ENCODE results near the gene HMOX1.
"Not testable (repeated sequence)": the region's sequence is repeated elsewhere in the genome, so short reads cannot be mapped to it uniquely, and the experiment has no call there.

Gene HMOX1

DNA sequence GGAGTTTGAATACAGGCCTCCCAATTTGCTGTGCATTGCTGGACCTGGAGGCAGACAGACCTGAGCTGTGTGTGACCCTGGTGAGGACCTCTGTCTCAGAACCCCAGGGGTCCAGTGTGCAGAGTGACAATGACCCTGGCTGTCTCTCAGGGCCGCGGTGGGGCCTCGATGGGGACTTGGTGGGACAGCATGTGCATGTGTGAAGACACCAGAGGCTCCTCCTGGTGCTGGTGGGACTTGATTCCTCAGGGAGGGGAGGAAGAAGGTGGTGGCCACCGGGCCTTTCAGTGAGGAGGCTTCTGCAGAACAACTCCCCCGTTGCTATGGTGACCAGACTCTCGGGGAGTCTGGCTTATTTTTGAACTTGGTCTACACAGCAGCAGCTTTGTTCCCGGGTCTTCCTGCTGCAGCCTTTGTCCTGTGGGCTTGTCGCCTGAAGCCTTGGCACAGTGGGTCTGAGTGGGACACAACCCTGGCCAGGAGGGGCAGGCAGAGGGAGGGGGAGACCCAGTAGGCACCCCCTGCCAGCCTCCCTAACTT, 54.4 kb downstream of the HMOX1 start:
- DNase-seq (ENCODE audit: low spot score) = no peak

DNA sequence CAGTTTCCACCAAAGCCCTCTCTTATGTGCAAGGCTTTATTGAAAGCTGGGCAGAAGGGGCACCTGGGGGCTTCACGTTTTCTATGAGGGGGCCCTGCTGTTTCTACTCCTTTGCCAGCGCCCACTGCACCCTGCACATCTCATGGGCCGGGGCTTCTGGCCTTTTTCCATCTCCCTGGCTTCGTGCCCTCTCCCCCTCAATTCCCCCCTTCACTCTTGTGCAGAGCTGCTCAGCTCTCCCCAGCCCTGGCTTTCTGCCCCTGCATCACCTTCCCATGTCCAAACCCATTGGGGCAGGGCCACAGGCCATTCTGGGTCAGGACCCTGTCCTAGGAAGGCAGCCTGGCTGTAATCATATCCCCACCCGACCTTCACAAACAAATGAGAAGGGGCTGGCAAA, 55.5 kb downstream of the HMOX1 start:
- DNase-seq (ENCODE audit: low spot score) = no peak

DNA sequence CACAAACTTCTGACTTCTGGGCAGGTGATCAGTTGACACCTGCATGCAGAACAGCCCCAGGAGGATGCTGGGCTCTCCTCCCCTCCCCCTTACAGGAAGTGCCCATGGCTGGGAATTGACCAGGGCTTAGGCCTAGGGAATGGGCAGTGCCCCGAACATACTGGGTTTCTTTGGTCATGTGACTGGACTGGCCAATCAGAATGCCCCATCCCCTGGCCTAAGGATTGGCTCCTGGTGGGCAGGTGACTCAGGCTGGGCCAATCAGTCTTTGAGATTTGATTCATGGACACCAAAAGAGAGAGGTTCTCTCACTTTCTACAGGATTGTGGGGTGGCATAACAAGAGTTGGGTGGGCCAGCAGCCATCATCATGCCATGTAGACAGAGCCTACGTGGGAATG, 56.2 kb downstream of the HMOX1 start:
- no peak for DNase-seq (ENCODE audit: low spot score)

DNA sequence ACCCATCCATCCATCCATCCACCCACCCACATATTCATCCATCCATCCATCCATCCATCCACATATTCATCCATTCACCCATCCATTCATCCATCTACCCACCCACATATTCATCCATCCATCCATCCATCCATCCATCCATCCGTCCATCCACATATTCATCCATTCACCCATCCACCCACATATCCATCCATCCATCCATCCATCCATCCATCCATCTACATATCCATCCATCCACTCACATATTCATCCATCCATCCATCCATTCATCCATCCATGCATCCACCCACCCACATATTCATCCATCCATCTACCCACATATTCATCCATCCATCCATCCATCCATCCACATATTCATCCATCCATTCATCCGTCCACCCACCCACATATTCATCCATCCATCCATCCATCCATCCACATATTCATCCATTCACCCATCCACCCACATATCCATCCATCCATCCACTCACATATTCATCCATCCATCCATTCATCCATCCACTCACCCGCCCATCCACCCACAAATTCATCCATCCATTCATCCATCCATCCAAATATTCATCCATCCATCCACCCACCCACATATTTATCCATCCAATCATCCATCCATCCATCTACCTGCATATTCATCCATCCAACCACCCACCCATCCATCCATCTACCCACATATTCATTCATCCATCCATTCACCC, 57.9 kb downstream of the HMOX1 start:
- DNase-seq (ENCODE audit: low spot score) = not testable (repeated sequence)

DNA sequence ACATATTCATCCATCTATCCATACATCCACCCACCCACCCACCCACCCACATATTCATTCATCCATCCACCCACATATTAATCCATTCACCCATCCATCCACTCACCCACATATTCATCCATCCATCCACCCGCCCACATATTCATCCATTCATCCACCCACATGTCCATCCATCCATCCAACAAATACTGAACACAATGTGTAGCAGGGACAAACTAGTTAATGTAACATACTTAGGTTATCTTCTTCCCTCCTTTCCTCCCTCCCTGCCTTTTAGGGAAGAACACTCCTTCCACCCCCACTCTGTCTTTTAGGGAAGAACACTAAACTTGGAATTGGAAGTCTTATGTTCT, 58.4 kb downstream of the HMOX1 start:
- no peak for DNase-seq (ENCODE audit: low spot score)

DNA sequence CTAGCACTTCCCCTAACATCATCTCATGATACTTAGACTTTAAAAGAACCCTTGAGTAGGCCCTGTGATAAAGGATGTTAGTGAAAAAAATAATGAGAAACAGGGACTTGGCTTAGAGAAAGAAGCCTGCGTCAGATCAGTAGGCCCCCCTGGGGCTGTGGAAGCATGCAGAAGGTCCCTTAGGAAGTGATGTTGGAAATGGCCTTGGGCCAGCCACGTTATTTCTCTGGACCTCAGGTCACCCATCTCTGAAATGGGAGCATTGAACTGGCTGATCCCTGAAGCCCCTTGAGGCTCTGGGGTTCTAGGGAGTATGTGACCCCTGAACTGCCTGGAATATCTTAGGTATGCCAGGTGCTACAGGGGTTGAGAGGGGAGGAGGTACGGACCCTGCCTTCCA, 59.2 kb downstream of the HMOX1 start:
- DNase-seq (ENCODE audit: low spot score) = no peak

DNA sequence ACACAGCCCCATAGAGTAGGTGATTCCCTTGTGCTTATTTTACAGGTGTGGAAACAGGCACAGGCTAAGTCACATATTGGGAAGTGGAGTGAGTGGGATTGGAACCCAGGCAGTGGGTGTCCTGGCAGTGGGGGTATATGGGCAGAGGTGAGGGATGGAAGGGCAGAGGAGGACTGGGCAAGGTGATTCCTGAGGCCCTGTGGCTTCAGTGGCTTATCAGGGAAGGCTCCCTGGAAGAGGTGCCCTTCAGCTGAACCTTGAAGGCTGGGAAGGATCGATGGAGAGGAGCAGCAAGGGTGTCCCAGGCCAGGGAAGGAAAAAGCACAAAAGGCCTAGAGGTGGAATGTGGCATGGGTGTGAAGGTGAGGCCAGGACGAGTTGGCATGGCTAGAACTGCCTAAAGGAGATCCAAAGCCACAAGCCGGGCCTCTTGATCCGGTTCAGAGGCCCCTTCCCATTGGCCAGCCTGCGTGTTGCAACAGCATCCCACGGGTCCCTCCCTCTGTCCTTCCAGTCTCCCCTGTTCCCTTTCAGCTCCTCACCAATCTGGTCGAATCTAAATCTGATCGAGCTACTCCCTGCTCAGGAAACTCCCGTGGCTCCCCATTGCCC, 60.7 kb downstream of the HMOX1 start:
- DNase-seq (ENCODE audit: low spot score) = no peak

DNA sequence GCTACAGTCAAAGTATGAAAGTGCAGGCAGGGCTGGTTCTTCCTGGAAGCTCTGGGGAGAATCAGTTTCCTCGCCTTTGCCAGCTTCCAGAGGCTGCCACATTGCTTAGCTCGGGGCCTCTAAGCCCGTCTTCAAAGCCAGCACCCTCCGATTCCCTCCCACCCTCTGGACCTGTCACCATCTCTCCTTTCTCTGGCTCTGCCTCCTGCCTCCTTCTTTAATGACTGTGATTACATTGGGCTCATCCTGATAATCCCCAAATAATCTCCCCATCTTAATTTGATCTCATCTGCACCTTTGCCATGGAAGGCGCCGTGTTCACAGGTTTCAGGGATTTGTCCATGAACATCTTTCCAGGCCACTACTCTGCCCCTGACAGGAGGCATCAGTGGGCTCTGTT, 61.6 kb downstream of the HMOX1 start:
- DNase-seq (ENCODE audit: low spot score) = no peak

DNA sequence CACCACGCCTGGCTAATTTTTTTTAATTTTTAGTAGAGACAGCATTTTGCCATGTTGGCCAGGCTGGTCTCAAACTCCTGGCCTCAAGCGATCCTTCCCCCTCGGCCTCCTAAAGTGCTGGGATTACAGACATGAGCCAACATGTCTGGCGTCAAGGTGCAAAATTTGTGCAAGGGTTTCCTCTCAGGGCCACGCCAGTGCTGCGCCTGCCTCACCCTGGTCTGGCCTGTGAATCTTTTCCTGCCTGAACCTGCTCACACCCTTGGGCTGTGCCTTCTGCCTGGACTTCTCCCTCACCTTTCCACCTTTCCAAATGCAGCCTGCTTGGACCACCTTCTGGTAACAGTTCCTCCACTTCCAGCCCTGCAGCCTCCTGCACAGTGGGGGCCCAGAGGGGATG, 62.4 kb downstream of the HMOX1 start:
- no peak for DNase-seq (ENCODE audit: low spot score)

All from Ammon's horn (tissue), 1 donor.